Effector CD8-positive, alpha-beta T cell (primary cell): ENCODE measurements around the gene CYP2W1.
"Not testable (repeated sequence)": the region's sequence is repeated elsewhere in the genome, so short reads cannot be mapped to it uniquely, and the experiment has no call there.

Experiments
- DNase-seq: peaks from one replicate; lab custom pipeline; 2025; lab: John Stamatoyannopoulos, UW

The CYP2W1 gene

DNA sequence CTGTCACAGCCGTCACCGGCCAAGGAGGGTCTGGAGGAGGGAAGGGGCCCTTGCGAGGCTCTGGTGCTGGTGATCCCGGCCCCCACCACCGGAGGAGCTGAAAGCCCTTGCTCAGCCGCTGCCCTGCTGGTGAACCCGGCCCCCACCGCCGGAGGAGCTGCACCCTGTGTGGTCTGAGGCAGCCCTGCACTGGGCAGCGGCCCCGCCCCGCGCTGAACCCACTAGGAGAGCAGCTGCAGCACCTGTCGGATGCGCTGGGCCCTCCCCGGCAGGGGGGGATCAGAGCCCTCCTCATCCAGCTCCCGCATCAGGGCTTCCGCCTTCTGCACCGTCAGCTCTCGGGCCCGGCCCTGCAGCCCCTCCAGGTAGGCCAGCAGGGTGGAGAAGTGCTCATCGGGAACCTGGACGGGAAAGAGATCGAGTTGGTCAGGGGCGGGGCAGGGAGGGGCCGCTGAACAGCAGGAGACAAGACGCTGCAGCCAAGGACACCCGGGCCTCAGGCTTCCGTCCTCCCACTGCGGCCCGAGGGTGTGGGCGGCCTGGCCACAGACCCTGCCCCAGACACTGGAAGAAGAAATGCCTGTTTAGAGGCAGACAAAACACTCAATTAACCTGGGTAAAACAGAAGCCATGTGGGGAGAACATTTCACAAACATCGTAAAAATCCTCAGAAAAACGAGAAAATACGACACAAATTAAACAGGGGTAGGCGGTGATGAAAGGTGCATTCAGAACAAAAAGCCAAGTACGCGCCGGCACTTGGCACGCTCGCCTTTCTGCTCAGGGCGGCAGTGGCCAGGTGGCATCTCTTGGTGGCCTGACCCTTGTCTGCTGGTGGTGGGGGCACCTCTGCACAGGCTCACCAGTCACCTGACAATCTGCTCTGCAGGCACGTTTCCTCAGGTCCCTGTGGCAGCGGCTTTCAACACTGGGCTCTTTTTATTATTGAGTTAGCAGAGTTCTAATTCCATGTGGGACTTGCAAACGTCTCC is 14.7 kb downstream of the CYP2W1 start:
- DNase-seq = no peak

DNA sequence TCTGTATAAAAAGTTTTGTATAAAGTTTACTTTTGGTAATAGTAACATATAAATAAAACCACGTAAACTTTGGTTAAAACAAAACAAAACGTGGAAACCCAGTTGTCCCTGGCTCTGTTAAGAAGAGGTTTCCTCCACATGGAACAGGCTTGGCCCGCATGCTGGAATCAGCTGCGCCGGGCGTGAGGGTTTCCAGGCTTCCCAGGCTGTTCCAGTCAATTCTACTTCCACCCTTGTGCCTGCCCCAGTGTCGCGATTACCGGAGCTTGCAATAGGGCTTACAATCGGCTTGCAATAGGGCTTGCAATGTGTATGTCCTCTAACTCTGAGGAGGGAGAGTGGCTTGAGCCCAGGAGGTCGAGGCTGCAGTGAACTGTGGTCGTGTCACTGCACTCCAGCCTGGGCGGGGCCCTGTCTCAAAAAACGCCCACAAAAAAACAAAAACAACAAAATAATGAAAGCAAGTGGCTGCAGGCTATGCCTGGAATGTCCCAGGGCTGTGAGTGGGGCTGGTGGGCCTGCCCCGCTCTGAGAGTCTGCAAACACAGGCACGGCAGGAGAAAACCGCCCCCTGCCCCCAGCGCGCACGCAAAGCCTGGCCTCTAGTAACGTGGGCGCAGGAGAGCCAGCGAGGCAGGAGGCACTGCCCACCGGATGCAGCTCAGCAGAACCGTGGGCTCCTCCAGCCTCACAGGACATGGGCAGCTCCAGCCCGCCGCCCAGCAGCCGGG is 16.3 kb downstream of the CYP2W1 start:
- no peak for DNase-seq

DNA sequence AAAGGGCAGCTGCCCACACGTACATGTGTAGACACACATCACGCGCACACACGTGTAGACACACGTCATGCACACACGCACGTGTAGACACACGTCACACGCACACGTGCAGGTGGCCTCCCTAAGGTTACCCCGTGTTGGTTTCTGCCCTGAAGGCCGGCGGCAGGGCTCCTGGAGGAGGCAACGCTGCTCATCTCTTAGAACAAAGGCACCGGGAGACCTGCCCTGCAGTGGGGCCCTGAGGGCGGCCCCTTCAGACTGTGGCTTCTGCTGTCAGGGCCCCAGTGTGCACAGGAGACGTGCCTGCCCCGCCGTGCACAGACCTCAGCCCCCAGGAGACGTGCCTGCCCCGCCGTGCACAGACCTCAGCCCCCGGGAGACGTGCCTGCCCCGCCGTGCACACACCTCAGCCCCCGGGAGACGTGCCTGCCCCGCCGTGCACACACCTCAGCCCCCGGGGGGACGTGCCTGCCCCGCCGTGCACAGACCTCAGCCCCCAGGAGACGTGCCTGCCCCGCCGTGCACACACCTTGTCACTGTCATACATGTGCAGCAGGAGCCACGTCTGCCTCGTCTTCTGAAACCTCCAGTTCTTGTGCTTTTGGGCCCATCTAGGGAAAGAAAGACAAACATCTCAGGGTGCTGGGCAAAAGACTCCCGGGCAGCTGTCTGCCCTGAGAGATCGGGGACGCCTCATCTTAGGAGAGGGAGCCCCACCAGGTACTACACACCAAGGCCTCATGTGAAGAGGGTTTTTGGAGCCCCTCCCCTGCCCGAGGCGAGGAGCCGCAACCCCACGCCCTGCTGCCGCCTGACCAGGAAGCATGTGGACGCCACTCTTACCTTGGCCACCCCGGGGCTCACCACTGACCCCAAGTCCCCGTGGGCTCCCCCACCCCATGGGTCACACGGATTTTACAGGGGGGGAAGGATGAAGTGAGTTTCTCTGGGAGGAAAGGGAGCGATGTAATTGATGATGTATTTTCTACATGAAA is 17.3 kb downstream of the CYP2W1 start:
- DNase-seq = no peak

DNA sequence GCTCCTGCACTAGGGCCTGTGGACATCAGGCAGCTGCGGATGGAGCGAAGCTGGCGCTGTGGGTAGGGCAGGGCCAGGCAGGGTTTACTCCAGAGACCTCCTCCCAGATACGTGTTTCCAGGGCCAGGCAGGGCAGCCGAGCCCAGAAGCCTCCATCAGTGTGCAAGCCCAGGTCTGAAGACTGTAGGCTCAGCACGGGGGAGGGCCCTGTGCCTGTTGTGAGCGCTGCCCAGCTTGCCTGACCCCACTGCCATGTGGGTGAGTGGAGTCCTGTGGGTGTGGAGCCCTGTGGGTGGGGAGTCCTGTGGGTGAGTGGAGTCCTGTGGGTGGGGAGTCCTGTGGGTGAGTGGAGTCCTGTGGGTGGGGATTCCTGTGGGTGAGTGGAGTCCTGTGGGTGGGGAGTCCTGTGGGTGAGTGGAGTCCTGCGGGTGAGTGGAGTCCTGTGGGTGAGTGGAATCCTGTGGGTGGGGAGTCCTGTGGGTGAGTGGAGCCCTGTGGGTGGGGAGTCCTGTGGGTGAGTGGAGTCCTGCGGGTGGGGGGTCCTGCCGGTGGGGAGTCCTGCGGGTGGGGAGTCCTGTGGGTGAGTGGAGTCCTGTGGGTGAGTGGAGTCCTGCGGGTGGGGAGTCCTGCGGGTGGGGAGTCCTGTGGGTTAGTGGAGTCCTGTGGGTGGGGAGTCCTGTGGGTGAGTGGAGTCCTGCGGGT is 18.2 kb downstream of the CYP2W1 start:
- DNase-seq = not testable (repeated sequence)

DNA sequence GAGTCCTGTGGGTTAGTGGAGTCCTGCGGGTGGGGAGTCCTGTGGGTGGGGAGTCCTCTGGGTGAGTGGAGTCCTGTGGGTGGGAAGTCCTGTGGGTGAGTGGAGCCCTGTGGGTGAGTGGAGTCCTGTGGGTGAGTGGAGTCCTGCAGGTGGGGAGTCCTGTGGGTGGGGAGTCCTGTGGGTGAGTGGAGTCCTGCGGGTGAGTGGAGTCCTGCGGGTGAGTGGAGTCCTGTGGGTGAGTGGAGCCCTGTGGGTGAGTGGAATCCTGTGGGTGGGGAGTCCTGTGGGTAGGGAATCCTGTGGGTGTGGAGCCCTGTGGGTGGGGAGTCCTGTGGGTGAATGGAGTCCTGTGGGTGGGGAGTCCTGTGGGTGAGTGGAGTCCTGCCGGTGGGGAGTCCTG is 19.0 kb downstream of the CYP2W1 start:
- DNase-seq = not testable (repeated sequence)

DNA sequence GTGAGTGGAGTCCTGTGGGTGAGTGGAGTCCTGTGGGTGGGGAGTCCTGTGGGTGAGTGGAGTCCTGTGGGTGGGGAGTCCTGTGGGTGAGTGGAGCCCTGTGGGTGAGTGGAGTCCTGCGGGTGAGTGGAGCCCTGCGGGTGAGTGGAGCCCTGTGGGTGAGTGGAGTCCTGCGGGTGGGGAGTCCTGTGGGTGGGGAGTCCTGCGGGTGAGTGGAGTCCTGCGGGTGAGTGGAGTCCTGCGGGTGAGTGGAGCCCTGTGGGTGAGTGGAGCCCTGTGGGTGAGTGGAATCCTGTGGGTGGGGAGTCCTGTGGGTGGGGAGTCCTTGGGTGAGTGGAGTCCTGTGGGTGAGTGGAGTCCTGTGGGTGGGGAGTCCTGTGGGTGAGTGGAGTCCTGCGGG is 19.5 kb downstream of the CYP2W1 start:
- DNase-seq = not testable (repeated sequence)

DNA sequence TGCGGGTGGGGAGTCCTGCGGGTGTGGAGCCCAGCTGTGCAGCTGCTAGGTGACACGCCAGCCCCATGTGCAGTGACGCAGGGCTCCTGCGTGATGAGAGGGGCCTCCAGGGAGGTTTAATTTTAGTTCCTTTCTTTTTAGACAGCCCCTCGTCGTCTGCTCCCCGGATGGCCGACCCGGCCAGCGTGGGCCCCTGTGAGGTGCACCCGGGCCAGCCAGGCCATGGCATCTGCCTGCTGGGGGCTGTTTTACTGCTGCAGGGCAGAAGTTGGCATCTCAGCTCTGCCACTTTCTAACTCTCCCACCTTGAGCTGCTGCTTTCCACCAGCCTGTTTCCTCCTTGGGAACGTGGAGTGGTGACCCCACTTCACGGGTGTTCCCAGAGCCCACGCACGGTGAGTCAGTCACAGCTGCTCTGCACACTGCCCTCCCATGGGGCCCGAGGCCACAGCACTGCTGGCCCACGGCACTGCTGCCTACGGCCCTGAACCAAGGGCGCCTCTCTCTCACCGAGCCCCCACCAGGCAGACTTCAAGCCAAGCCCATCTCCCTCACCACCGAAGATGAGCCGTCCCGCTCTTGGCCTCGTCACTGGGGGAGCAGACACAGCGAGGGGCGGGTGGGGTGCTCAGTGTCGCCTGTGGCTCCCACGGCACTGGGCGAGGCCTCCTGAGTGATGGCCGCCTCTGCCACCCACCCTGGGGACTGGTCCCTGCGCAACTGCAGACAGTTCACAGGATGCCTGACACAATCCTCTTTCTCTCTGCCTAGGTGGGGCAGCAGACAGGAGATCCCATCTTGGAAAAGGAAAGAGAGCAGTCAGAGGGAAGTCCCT is 21.3 kb downstream of the CYP2W1 start:
- DNase-seq = no peak

DNA sequence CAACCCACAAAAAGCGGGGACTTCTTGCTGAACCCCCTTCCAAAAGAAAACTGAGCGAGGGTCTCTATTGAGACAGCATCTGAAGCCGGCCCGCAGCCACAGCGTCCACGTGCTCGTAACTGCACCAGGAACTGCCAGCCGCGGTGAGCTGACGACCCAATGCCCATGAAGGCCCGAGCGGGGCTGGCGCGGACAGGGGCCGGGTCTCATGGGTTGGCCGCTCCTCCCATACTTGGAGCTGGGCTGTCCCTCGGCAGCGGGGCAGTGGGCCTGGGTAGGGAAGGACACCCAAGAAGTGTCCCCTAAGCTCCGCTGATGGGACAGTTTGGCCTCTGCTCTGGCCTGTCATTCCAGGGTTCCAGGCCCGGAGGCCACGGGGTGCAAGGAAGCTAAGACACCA is 22.3 kb downstream of the CYP2W1 start:
- DNase-seq = no peak

DNA sequence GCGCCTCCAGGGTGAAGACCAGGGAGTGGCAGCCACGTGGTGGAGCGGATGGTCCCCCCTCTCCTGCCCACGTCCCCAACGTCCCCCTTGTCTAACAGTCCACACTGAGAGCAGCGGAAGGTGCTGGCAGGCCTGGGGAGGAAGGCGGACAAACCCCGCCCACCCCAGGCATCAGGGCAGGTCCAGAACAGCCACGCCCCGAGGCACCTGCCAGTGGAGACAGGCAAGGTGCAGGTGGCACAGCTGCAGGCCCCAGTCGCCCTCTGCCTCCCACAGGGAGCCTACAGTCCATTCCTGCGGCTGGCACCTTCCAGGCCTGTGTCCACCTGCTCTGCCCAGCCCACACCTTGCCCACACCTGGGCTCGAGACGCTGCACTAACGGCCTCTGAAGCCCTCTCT is 24.9 kb downstream of the CYP2W1 start:
- DNase-seq = no peak

DNA sequence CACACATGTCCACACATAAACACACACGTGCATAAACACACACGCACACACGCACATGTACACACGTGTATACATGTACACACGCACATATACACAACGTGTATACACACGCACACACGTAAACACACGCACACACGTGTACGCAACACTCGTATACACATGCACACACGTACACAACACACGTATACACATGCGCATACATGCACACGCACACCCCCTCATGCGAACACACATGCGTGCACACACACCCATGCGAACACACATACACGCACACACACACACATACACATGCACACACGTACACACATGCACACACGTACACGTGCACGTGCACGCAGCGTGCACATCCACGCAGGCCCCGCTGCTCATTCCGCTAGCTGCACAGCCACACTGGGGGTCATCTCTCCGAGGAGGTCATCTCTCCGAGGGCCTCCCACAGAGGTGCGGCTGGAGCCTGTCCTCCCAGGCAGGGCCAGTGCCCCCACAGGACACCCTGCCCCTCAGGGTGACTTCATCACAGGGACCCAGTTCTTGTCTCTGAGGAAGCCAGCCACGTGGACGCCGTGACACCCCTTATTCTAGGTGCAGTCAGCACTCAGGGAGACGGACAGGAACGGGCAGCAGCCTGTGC is 25.9 kb downstream of the CYP2W1 start:
- DNase-seq = no peak

DNA sequence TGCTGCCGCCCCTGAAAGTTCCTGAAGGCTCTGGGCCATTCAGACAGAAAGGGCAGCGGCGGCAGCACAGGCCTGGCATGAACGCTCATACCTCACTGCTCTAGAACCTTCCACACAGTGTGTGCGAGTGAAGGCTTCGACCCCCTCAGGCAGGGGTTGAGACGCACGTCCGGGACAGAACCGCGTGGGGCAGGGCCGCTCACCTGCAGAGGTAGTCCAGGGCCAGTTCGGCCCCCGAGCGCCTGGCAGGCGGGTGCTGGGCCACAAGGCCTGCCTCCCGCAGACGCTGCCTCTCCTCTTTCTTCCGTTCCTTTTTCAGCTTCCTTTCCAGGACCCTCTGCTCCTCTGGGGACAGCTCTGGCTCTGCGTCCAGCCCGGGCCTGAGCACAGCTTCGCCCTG is 26.8 kb downstream of the CYP2W1 start:
- DNase-seq = no peak

DNA sequence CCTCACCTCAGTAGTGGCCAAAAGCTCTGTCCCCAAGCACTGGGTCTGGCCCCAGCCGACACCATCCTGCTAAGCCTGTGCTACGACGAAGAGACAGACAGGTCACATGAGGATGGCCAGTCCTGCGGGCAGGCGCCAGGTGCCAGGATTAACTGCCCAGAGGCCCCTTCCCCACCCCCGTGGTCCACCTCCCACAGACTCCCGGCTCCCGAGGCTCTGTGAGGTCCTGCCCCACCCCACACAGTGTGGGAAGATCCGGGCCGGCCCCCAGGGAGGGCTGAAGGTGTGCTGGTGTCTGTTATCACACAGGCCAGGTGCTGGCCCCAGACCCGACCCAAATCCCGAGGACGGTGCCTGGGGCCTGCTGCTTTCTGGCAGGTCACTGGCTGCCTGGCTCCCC is 27.2 kb downstream of the CYP2W1 start:
- no peak for DNase-seq

DNA sequence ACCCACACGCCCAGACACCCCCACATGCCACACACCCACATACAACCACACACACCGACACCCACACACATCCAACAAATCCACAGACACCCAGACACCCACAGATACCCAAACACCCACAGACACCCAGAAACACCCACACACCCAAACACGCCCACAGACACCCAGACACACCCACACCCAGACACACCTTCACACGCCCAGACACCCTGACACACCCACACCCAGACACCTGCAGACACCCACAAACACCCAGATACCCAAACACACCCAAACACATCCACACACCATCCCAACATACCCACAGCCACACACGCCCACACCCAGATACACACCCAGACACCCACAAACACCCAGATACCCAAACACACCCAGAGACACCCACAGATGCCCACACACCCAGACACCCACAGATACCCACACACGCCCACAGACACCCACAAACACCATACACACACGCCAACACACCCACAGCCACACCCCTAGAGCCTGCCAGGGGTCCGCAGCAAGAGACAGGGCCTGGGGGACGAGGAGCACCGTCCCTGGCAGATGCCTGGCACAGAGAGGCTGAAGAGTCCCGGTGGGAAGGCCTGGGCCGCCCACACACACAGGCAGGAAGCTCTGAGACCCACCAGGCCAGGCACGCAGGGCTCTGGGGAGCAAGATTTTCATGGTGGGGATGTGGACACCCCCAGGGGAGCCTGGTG is 28.5 kb downstream of the CYP2W1 start:
- no peak for DNase-seq

DNA sequence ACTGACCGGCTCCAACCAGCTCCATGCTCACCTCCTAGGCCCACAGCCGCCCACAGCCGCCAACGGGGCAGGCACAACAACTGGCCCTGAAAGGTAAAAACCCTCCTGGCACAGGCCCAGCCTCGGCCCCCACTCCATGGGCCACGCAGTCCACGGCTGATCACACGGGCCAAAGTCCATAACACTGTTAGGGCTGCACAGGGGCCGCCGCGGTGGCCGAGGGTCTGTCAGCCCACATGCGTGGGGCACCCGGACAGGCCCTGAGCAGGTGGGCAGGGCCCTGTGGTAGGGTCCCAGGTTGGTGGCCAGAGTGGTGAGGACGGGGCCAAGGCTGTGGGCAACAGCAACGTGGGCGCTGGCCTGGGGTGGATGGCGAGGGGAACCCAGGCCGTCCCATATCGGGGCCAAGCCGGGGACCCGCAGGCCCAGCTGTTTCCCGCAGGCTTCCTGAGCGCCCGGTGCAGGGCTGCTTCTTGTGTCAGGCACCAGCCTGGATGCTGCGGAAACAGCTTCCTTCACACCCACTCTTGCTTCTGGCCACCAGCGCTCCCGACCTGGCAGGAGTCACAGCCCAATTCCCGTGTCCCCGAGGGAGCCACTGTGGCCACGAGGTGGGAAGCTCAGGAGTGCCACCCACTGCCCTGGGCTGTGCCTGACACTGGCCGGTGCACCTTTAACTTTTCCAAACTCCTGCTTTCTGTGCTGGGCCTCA is 29.2 kb downstream of the CYP2W1 start:
- DNase-seq = no peak

DNA sequence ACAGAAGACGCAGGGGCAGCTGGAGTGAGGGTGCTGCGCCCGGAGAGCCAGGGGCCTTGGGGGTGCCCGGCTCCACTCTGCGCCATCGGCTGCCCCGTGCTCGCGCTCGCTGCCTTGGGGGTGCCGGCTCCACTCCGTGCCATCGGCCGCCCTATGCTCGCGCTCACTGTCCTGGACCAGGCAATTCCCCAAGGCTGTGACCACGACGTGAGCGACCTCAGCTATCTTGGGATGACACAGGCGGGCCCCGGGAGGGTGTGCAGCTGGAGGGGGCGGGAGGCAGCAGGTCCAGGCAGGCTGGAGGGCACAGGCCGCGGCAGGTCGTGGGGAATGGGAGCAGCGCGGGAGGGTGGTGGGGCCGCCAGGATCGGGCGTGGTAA is 29.7 kb downstream of the CYP2W1 start:
- no peak for DNase-seq

DNA sequence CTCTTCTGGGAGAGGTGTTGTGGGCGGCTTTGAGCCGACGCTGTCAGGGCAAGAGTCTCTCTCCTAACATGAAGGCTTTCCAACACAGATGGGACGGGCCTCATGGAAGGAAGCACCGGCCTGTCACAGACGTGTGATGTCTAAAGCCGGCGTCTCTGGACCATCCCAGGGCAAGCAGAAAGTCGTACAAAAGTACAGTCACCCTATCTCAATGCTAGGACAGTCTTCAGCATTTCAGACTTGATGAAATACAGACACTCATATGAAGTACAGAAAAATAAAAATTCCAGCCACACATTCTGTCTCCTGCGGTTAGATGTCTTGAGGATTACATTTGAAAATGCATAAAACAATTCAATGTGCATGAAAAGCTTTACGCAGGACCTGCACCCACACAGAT is 30.6 kb downstream of the CYP2W1 start:
- no peak for DNase-seq

DNA sequence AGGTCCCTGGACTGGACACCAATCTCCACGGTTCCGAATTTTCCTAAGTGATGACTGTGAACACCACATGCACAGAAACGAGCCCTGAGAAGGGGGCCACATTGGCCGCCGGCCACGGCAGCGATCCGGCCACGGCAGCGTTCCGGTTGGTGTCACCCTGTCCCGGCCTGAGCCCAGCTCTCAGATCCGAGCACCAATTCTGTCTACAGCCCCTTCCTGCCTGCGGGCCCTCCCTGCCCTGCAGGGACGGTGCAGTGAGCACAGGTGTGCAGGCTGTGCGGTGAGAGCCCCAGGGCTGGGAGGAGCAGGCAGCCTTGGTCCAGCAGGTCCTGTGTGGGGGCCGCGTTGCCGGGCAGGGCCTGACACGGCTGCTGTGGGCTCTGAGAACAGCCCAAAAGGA is 31.7 kb downstream of the CYP2W1 start:
- no peak for DNase-seq
